LHCN-M2 (cell line): Measurements from ENCODE around the gene HS3ST3A1. TPM values are rescaled to one million over a fixed set of nuclear protein-coding genes. Genes with fewer than 3 reads are reported as not detected.
A peak's percentile ranks its signal among the peaks of the same experiment; 100 is the strongest.

Experiments used
- DNase-seq: peaks from one replicate; pipeline ENCODE4 v3.0.0-alpha.2; 2012; ENCODE audit warnings: low read depth
- polyA plus RNA-seq: library from polyadenylated mRNA; unstranded; fragments of >200 nt; gene quantifications from one replicate; pipeline ENCODE4 v1.2.1, GENCODE V29; 2012; ENCODE audit warnings: missing spikeins
- total RNA-seq: library from RNA; depleted of rRNA; stranded (reverse); fragments of >200 nt; gene quantifications from 2 replicates; pipeline ENCODE4 v1.2.3, GENCODE V29; 2014; rRNA removed

HS3ST3A1 gene
- 10.4 and 19.8 TPM in 2 replicates for total RNA-seq
- 3.4 TPM for polyA plus RNA-seq

- peak; percentile 81 for DNase-seq
These were observed at the start of gene HS3ST3A1 for GRCh38 chr17:13601776-13602551. HS3ST3A1 (minus strand) TSS chr17:13601929; CDS start chr17:13601129, 800 bp downstream.

GRCh38 chr17:13650096-13650675, 48.5 kb upstream of the HS3ST3A1 start:
- DNase-seq: peak; percentile 63

- DNase-seq: no peak
These were observed 45.9 kb upstream of the HS3ST3A1 start for GRCh38 chr17:13647543-13648021.

- no peak for DNase-seq
These were observed 45.3 kb upstream of the HS3ST3A1 start for GRCh38 chr17:13646969-13647542.

- peak; percentile 37 for DNase-seq
These were observed 44.7 kb upstream of the HS3ST3A1 start for GRCh38 chr17:13646411-13646810.

GRCh38 chr17:13643180-13643579, 41.5 kb upstream of the HS3ST3A1 start:
- DNase-seq: no peak

- DNase-seq: no peak
These were observed 40.5 kb upstream of the HS3ST3A1 start for GRCh38 chr17:13642188-13642587.

- no peak for DNase-seq
These were observed 38.8 kb upstream of the HS3ST3A1 start for GRCh38 chr17:13640551-13640950.

- no peak for DNase-seq
These were observed 37.2 kb upstream of the HS3ST3A1 start for GRCh38 chr17:13638855-13639458.

- no peak for DNase-seq
These were observed 35.2 kb upstream of the HS3ST3A1 start for GRCh38 chr17:13636951-13637350.

GRCh38 chr17:13635951-13636350, 34.2 kb upstream of the HS3ST3A1 start:
- DNase-seq: no peak

GRCh38 chr17:13634021-13634420, 32.3 kb upstream of the HS3ST3A1 start:
- no peak for DNase-seq

GRCh38 chr17:13631529-13631928, 29.8 kb upstream of the HS3ST3A1 start:
- peak; percentile 32 for DNase-seq

GRCh38 chr17:13626703-13627102, 25.0 kb upstream of the HS3ST3A1 start:
- DNase-seq: peak; percentile 76

- no peak for DNase-seq
These were observed 17.7 kb upstream of the HS3ST3A1 start for GRCh38 chr17:13619462-13619861.

GRCh38 chr17:13616031-13616430, 14.3 kb upstream of the HS3ST3A1 start:
- DNase-seq: no peak

GRCh38 chr17:13609941-13610340, 8.2 kb upstream of the HS3ST3A1 start:
- no peak for DNase-seq

- DNase-seq: no peak
These were observed 380 bp downstream of the HS3ST3A1 start for GRCh38 chr17:13601322-13601775.

GRCh38 chr17:13600475-13601321, 1.0 kb downstream of the HS3ST3A1 start:
- DNase-seq: no peak

GRCh38 chr17:13599864-13600263, 1.9 kb downstream of the HS3ST3A1 start:
- no peak for DNase-seq

GRCh38 chr17:13599168-13599577, 2.6 kb downstream of the HS3ST3A1 start:
- no peak for DNase-seq
